Stomach (tissue), 9 donors: ENCODE measurements around the gene ZNF580. TPM values are rescaled to one million over a fixed set of nuclear protein-coding genes. Genes with fewer than 3 reads are reported as not detected.

Source experiments
- DNase-seq, 2 donors: peaks; one replicate each; pipeline versions ENCODE4 v3.0.0 to v3.0.0-alpha.2; 2013 to 2019
- H3K27ac ChIP-seq, 5 donors: fragments of 200-600 bp in 4 of 5; sonication (generic) in 4 of 5; one replicate each; pipeline ENCODE4 v1.5.1; 2013 to 2019; ENCODE audit warnings: mild to moderate bottlenecking in 1 of 5, moderate library complexity in 1 of 5
- H3K27me3 ChIP-seq, 3 donors: fragments of 200-600 bp; sonication (generic); one replicate each; pipeline ENCODE4 v1.5.1; 2017 to 2019; ENCODE audit warnings: mixed run types in 1 of 3
- H3K36me3 ChIP-seq, 4 donors: fragments of 200-600 bp; sonication (generic); 1 replicate in 3 of 4; 2 replicates in 1 of 4; pipeline ENCODE4 v1.5.1; 2016 to 2019
- H3K4me1 ChIP-seq, 4 donors: fragments of 200-600 bp; sonication (generic); one replicate each; pipeline ENCODE4 v1.5.1; 2016 to 2019
- H3K4me3 ChIP-seq, 4 donors: fragments of 200-600 bp; sonication (generic) in 3 of 4; one replicate each; pipeline ENCODE4 v1.5.1; 2016 to 2019; ENCODE audit warnings: mild to moderate bottlenecking in 1 of 4
- H3K9me3 ChIP-seq, 4 donors: fragments of 200-600 bp; sonication (generic); one replicate each; pipeline ENCODE4 v1.5.1; 2016 to 2019
- CTCF ChIP-seq, 7 experiments: fragments of 450-650 bp in 4 of 7; fragments of 200-600 bp in 3 of 7; sonication (generic) in 3 of 7; IDR thresholded peaks; one replicate each; pipeline ENCODE4 v1.5.1; 2016 to 2019; ENCODE audit warnings: antibody characterized with exemption in 7 of 7, control low read depth in 2 of 7, mild to moderate bottlenecking in 1 of 7
- EP300 ChIP-seq: sonication (generic); formaldehyde crosslinking; IDR thresholded peaks from one replicate; pipeline ENCODE4 v1.6.1; 2017; ENCODE audit warnings: antibody characterized with exemption
- POLR2A ChIP-seq, 4 donors: fragments of 450-650 bp; IDR thresholded peaks; one replicate each; pipeline ENCODE4 v1.6.1; 2016; ENCODE audit warnings: antibody characterized with exemption in 4 of 4, control low read depth in 2 of 4, mild to moderate bottlenecking in 1 of 4, moderate library complexity in 1 of 4
- POLR2AphosphoS5 ChIP-seq, 3 donors: sonication (generic); formaldehyde crosslinking; IDR thresholded peaks; one replicate each; pipeline ENCODE4 v1.6.1; 2016; ENCODE audit warnings: antibody characterized with exemption in 3 of 3
- WGBS, 5 donors: extraction: QIAGEN DNeasy Blood & Tissue Kit in 3 of 5; methylation state at CpG; one replicate each; pipeline versions ENCODE4 v1.1.5 to v1.1.7; 2013 to 2018; 5-methylcytosine and 5-hydroxymethylcytosine counted together
- intact Hi-C: fragments of 100-400 bp; cut with DNase I; formaldehyde crosslinking; loops from one replicate; pipeline ENCODE4 v1.15.1; 2023; ENCODE audit warnings: low total_unique reads
- polyA plus RNA-seq, 3 donors: library from polyadenylated mRNA; stranded (reverse); fragments of 200-250 nt; gene quantifications; one replicate each; pipeline ENCODE4 v1.2.3, GENCODE V29; 2013
- total RNA-seq, 5 donors: library from RNA; depleted of rRNA; stranded (reverse); fragments of >200 nt; gene quantifications; one replicate each; pipeline versions ENCODE4 v1.1.0 to v1.2.3, GENCODE V29; 2014 to 2016
- donor health status: healthy with polysubstance abuse.
- donor health status: Bipolar disorder and iron deficiency.
- donor health status: healthy.

Gene ZNF580
- total and polyA plus RNA-seq, 8 donors, result 10.6 to 55.0 (median 19.0) TPM; not detected in 1

DNA sequence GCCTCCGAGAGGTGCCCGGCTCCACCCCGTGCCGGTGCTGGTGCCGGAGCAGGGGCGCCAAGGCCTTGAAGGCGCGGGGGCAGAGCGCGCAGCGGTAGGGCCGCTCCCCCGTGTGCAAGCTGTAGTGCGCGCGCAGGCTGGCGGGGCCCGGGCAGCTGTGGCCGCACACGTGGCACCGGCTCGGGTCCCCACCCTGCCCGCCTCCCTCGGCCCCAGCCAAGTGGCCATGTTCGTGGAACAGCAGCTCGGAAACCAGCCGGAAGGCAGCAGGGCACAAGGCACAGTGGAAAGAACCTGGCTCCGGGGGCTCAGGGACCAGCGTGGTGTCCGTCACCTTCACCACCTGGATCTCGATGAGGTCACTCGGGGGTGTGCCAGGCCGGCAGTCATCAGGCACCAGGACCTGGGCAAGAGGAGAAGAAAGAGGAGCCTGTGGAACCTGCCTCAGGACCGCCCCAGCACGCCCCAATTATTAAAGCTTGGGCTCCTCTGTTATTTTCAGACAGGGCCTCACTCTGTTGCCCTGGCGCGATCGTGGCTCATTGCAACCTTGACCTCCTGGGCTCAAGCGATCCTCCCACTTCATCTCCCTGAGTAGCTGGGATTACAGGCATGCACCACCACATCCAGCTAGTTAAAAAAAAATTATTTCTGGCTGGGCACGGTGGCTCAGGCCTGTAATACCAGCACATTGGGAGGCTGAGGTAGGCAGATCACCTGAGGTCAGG is 18.4 kb upstream of the ZNF580 start:
- H3K4me1 ChIP-seq, result peaks cover 11 to 54% (median 23%) of the 10 kb centered on the region in 4 donors
- no peak overlapping the region for H3K4me3 ChIP-seq
- H3K27me3 ChIP-seq, result no peaks in the 10 kb centered on the region
- H3K9me3 ChIP-seq, result no peaks in the 10 kb centered on the region
- TF ChIP-seq EP300 (no peak), CTCF (IDR thresholded peaks at IDR 0.05) (no peak), POLR2AphosphoS5 (IDR thresholded peaks at IDR 0.05) (no peak), POLR2A (IDR thresholded peaks at IDR 0.05) (no peak)
- no peak for DNase-seq
- H3K36me3 ChIP-seq, result peaks cover 6 to 33% (median 28%) of the 10 kb centered on the region in 4 donors
- no peak overlapping the region for H3K27ac ChIP-seq
- WGBS, 5 donors, result 89 to 94% (median 92%) methylated on average over 20 to 40 of the region's 40 CpGs
- intact Hi-C loops, result no loop called here

DNA sequence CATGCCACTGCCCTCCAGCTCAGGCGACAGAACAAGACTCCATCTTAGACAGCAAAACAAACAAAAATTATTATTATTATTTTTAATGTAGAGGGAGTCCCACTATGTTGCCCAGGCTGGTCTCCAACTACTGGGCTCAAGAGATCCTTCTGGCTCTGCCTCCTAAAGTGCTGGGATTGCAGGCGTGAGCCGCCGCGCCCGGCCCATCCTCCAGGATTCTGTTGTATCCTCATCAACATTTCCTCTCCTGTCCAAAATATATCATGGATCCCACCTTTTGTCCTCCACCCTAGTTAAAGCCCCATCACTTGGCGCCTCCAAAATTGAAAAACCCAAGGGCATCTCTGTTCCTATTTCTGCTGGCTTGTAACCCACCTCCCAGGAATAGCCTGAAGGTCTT is 17.7 kb upstream of the ZNF580 start:
- Histone ChIP-seq H3K36me3 (peaks cover 6 to 26% (median 22%) of the 10 kb centered on the region in 4 donors), H3K4me3 (no peak overlapping the region), H3K9me3 (no peaks in the 10 kb centered on the region), H3K27ac (peak overlapping the region in 3 of 5 donors; percentile 96 to 97 (median 97)), H3K4me1 (peaks cover 11 to 53% (median 23%) of the 10 kb centered on the region in 4 donors), H3K27me3 (no peaks in the 10 kb centered on the region)
- WGBS, 5 donors, result 93 to 98% (median 94%) methylated on average over 7 of the region's 7 CpGs
- intact Hi-C loops, result no loop called here
- no peak for DNase-seq
- TF ChIP-seq EP300 (no peak), POLR2A (IDR thresholded peaks at IDR 0.05) (no peak), CTCF (IDR thresholded peaks at IDR 0.05) (no peak), POLR2AphosphoS5 (IDR thresholded peaks at IDR 0.05) (no peak)

DNA sequence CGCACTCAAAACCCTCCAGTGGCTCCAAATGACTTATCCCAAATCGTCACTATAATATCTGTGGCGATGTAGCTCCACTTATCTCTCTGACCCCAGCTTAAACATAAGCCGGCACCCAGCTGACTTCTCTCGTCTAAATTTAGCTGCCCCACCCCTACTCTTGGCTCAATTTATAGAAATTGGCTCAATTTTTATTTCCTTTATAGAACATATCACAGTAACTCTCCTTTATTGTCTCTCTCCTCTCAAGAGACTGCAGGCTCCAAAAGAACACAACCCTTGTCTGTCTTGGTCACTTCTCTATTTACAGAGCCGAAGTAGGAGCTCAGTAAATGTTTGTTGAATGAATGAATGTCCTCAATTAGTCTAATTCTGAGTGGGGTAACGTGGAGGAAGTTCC is 17.2 kb upstream of the ZNF580 start:
- intact Hi-C loops, result no loop called here
- Histone ChIP-seq H3K4me1 (peaks cover 11 to 48% (median 23%) of the 10 kb centered on the region in 4 donors), H3K27ac (peak overlapping the region in 4 of 5 donors; percentile 94 to 97 (median 96)), H3K9me3 (no peaks in the 10 kb centered on the region), H3K27me3 (no peaks in the 10 kb centered on the region), H3K4me3 (peak overlapping the region in 2 of 4 donors; percentile 46 to 48), H3K36me3 (peaks cover 6 to 26% (median 21%) of the 10 kb centered on the region in 4 donors)
- 38 to 54% (median 48%) methylated on average over 7 of the region's 7 CpGs for WGBS, 5 donors
- DNase-seq, result no peak
- TF ChIP-seq POLR2A (IDR thresholded peaks at IDR 0.05) (no peak), EP300 (no peak), CTCF (IDR thresholded peaks at IDR 0.05) (no peak)

DNA sequence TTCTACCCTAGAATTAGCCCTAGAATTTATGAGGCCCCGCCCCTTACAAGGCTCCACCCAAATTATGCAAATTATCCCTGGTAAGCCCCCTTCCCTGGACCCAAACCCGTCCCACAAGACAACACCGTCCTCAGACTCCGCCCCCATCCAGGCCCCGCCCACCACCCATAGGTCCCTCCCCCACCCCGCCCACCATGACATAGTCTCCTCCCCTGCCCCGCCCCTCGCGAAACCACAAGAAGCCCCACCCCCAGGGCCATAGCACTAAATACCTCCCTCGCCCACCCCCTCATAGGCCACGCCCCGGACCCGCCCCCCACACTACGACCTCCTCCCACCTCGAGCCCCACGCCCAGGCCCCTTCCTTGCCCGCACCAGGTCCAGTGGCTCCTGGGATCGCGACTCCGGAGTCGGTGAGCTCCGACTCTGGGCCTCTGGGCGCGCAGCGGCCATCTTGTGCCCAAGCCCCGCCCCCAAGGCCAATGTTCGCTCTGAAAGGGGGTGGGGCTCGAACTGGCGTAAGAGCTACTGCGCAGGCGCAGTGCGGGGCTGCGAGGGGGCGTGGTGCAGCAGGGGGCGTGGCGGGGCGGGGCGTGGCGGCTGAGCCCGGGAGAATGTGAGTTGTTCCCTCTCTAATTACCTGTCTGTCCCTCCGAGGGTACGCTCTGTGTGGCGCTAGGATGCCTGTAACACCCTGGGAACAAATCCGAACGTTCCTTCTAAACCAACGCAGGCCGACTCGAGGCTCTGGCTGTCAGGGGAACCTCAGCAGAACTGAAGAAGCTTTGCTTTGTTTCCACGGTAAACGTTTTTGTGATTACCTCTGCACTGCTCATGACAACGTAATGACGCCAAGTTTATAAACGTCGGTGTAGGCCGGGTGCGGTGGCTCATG is 16.4 kb upstream of the ZNF580 start, which contains the start of gene ZNF784:
TSS of gene ZNF784 (minus strand) at position 458 of the 895 bp plus-strand sequence. CDS start at position 453, 5 bp downstream.
- peaks cover 6 to 40% (median 18%) of the 10 kb centered on the region in 4 donors for H3K4me1 ChIP-seq
- TF ChIP-seq POLR2AphosphoS5 (IDR thresholded peaks at IDR 0.05) (peak in 2 of 3 donors; percentile 50 to 93), CTCF (IDR thresholded peaks at IDR 0.05) (peak in 1 of 7 experiments; percentile 15), EP300 (no peak)
- H3K4me3 ChIP-seq, result peak within 1 kb of the TSS; percentile 46 to 65 (median 49)
- H3K9me3 ChIP-seq, result no peaks in the 10 kb centered on the region
- H3K27me3 ChIP-seq, result no peaks in the 10 kb centered on the region
- peak within 1 kb of the TSS; percentile 94 to 100 (median 97) for H3K27ac ChIP-seq
- peaks cover 6 to 26% (median 21%) of the 10 kb centered on the region in 4 donors for H3K36me3 ChIP-seq
- DNase-seq, result peak; percentile 95 to 98
- intact Hi-C loops, result no loop called here
- WGBS, 5 donors, result 0 to 1% (median 1%) methylated on average over 33 to 56 of the region's 56 CpGs
